ENCODE measurements around the gene BTNL3.

Gene BTNL3

DNA sequence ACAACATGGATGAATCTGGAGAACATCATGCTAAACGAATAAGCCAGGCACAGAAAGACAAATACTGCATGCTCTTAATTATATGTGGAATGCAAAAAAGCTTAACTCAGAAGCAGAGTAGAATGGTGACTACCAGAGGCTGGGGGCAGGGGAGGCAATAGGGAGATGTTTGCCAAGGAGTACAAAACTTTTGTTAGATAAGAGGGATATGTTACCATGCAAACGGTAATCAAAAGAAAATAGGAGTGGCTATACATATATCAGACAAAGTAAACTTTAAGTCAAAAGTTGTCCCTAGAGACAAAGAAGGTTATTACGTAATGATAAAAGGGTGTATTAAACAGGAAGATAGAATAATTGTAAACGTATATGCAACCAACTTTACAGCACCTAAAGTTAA lies 17.8 kb upstream of the BTNL3 start:
- TF ChIP-seq, protein P1, sequence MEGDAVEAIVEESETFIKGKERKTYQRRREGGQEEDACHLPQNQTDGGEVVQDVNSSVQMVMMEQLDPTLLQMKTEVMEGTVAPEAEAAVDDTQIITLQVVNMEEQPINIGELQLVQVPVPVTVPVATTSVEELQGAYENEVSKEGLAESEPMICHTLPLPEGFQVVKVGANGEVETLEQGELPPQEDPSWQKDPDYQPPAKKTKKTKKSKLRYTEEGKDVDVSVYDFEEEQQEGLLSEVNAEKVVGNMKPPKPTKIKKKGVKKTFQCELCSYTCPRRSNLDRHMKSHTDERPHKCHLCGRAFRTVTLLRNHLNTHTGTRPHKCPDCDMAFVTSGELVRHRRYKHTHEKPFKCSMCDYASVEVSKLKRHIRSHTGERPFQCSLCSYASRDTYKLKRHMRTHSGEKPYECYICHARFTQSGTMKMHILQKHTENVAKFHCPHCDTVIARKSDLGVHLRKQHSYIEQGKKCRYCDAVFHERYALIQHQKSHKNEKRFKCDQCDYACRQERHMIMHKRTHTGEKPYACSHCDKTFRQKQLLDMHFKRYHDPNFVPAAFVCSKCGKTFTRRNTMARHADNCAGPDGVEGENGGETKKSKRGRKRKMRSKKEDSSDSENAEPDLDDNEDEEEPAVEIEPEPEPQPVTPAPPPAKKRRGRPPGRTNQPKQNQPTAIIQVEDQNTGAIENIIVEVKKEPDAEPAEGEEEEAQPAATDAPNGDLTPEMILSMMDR (IDR thresholded peaks at IDR 0.05; ENCODE audit: low read length, missing control alignments): no peak
- no peak overlapping the region for H3K4me3 ChIP-seq (replicated peaks; ENCODE audit: low read depth, low read length)

DNA sequence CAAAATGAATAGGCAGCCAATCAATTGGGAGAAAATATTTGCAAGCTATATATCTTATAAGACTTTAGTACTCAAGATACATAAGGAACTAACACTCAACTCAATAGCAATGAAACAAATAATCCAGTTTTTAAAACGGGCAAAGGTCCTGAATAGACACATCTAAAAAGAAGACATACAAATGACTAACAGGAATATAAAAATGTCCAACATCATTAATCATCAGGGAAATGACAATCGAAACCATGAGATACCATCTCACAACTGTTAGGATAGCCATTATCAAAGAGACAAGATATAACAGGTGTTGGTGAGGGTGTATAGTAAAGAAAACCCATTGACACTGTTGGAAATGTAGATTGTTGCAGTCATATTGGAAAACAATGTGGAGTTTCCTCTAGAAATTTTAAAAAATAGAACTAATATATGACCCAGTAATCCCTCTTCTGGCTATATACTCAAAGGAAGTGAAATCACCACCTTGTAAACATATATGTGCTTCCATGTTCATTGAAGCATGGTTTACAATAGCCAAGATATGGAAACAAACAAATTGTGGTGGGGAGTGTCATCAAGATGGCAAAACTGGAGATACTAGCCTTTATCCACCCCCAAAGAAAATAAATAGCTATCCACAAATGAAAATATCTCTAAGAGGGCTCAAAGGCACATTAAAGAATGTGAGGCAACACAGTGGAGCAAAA lies 13.9 kb upstream of the BTNL3 start:
- TF ChIP-seq, protein P1 (IDR thresholded peaks at IDR 0.05; ENCODE audit: low read length, missing control alignments): no peak
- no peak for DNase-seq (ENCODE audit: low read depth)
- H3K4me3 ChIP-seq (replicated peaks; ENCODE audit: low read depth, low read length): no peak overlapping the region

More for the DNA sequence above, 17.8 kb upstream of the BTNL3 start:
- DNase-seq (ENCODE audit: low read depth): no peak

DNA sequence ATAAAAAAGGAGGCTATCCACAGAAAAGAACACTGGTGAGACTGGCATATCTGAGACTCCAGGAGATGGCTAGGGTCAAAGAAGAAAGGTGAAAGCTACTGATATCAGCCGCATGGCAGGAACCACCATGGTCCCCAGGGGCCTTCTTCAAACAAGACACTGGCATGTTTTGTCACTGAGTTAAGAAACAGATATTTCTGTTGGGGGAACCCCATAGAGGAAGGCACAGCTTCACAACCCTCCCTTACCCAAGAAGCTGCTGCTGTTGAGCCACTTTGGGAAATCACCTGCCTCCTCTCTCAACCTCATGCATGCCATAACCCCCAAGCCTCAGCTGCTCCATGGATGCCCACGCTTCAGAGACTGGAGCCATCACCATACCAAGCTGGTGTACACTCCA lies 13.3 kb upstream of the BTNL3 start:
- no peak for DNase-seq (ENCODE audit: low read depth)
- TF ChIP-seq, protein P1 (IDR thresholded peaks at IDR 0.05; ENCODE audit: low read length, missing control alignments): no peak
- no peak overlapping the region for H3K4me3 ChIP-seq (replicated peaks; ENCODE audit: low read depth, low read length)

DNA sequence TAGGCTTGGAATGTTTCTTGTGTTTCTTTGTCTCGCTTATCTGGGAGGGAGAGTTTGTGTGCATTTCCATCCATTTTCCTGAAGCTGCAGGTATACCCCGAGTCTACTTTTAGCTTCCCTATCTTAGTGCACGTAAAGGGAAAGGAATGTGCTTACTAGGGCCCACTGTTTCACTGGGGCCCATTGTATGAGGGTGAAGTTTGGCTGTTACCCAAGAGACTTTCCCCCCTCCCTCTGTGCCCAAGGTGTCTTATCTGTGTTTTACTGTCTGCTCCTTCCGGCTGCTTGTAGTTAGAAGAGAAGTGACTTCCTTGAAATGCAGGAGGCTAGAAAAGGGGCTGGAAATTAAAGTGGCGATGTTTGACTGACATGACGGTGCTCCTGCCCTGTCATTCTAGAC lies 12.1 kb upstream of the BTNL3 start:
- H3K4me3 ChIP-seq (replicated peaks; ENCODE audit: low read depth, low read length): no peak overlapping the region
- no peak for DNase-seq (ENCODE audit: low read depth)
- TF ChIP-seq, protein P1 (IDR thresholded peaks at IDR 0.05; ENCODE audit: low read length, missing control alignments): no peak

DNA sequence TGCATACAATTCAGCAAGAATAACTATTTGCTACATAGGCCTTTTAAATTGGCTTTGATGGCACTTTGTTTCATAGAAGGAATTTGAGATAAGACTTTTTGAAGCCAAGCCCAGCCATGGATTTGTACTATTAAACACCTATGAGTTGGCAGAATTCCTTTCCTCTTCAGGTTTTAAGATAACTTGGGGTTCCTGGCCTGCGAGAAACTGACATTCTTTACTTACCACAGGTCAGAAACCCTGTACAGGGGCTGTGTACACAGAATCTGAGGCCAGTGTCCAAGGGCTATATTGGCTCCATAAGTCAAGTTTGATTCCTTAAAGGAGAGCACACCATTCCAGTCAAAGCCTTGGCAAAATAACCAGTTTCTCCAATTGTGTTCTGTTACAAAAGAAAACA lies 10.8 kb upstream of the BTNL3 start:
- H3K4me3 ChIP-seq (replicated peaks; ENCODE audit: low read depth, low read length): no peak overlapping the region
- TF ChIP-seq, protein P1 (IDR thresholded peaks at IDR 0.05; ENCODE audit: low read length, missing control alignments): no peak
- no peak for DNase-seq (ENCODE audit: low read depth)

DNA sequence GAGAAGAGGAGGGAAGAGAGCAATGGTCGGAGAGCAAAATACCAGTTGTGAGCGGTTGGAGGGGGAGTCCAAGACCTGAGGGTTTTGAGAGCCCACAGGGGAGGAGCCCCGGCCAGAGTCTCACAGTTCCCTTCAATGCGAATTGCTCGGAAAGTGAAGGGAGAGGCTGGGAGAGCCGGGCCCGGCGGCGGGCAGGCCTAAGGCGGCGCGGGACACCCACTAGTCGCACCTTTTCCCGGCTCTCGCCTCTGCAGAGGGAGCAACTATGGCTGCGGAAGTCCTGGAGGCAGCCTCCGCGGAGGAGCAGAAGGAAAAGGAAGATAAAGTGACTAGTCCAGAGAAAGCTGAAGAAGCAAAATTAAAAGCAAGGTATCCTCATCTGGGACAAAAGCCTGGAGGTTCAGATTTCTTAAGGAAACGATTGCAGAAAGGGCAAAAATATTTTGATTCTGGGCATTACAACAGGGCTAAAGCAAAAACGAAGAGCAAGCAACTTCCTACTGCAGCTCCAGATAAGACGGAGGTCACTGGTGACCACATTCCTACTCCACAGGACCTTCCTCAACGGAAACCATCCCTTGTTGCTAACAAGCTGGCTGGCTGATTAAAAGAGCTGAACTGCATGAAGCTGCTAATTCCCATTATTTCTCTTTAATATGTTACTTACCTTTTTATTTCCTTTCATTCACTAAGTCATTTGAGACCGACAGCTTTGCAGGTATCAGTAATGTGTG lies 6.5 kb upstream of the BTNL3 start:
- DNase-seq (ENCODE audit: low read depth): no peak
- no peak overlapping the region for H3K4me3 ChIP-seq (replicated peaks; ENCODE audit: low read depth, low read length)
- TF ChIP-seq, protein P1 (IDR thresholded peaks at IDR 0.05; ENCODE audit: low read length, missing control alignments): no peak
